Activated naive CD8-positive, alpha-beta T cell treated with anti-CD3 and anti-CD28 coated beads, Interleukin-2, amount 10 ng/mL, durations not matched to agents 7 days and 5 days (primary cell): ENCODE measurements around the gene DCLRE1B. TPM values are rescaled to one million over a fixed set of nuclear protein-coding genes. Genes with fewer than 3 reads are reported as not detected.

Experiments used
- ATAC-seq: fragments of 150-1000 bp; cut with Tn5 transposase; one replicate; pipeline ENCODE4 v1.10.0; 2021; ENCODE audit warnings: low read depth, moderate library complexity
- POLR2A ChIA-PET: fragments of 350-600 bp; sonication (Branson Sonifier 250); formaldehyde crosslinking; loops from one replicate; lab custom pipeline; 2021; ENCODE audit warnings: antibody characterized with exemption; lab: Charles Lee
- DNase-seq: peaks from one replicate; pipeline ENCODE4 v3.0.0; 2021
- H3K27ac Mint-ChIP-seq: one replicate; pipeline ENCODE4 v1.8.0; 2022; ENCODE audit warnings: mild to moderate bottlenecking, mixed read lengths
- H3K27me3 Mint-ChIP-seq: one replicate; pipeline ENCODE4 v1.8.0; 2022; ENCODE audit warnings: mild to moderate bottlenecking, moderate library complexity, mixed read lengths
- H3K36me3 Mint-ChIP-seq: one replicate; pipeline ENCODE4 v1.8.0; 2021; ENCODE audit warnings: mild to moderate bottlenecking, mixed read lengths
- H3K4me1 Mint-ChIP-seq: one replicate; pipeline ENCODE4 v1.8.0; 2021; ENCODE audit warnings: mixed read lengths
- H3K4me3 Mint-ChIP-seq: one replicate; pipeline ENCODE4 v1.8.0; 2022; ENCODE audit warnings: mild to moderate bottlenecking, moderate library complexity, mixed read lengths
- H3K9me3 Mint-ChIP-seq: one replicate; pipeline ENCODE4 v1.8.0; 2021; ENCODE audit warnings: mixed read lengths
- total RNA-seq, 2 experiments: library from RNA; stranded (reverse); gene quantifications; one replicate each; pipeline ENCODE4 v1.2.3, GENCODE V29; 2021

DCLRE1B gene
- 10 to 100 TPM; 13.4 to 14.3 TPM for total RNA-seq

DNA sequence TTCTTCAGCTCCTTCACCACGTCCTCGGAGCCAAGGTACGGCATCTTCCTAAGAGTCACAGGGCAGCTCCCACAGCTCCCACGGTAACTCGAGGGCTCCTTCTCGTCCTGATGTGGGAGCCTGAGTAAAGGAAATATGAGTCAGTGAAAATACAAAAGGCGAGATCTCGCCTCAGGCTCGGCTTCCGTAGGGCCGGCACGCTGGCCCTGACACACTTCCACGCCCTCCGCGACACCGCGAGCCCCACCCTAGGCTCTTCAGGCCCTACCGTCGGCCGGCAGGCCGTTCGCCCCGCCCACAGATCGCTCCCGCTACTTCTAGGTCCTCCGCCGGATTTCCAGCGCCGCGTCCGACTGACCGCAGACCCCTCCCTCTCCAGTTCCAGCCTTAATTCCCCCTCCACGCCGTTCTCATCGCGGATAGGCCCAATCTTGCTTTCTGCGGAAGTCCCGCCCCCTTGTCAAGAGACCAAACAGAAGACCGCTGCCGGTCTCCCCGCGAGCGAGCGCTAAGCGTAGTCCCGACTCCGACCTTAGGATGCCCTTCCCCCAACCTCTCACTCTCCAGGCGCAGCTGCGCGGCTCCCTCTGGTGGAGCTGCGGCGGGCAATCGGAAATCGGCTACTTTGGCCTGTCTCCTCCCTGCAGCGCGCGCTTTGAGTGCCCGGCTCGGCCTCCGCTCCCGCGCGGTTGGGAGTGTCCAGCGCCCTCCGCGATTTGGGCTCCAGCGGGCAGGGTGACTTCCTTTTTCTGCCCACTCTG lies at the start of gene DCLRE1B, which contains the start of gene AP4B1:
Gene DCLRE1B (plus strand): TSS at position 653 of the 761 bp plus-strand sequence. CDS start 261 bp downstream, outside the sequence.
Gene AP4B1 (minus strand): TSS at position 126 of the 761 bp plus-strand sequence. CDS start 82 bp downstream, at position 44.
- H3K4me1 Mint-ChIP-seq, result peaks cover 48% of the 10 kb centered on the region
- ATAC-seq (peak; percentile 89), DNase-seq (peak; percentile 97)
- no peaks in the 10 kb centered on the region for H3K27me3 Mint-ChIP-seq
- no peaks in the 10 kb centered on the region for H3K9me3 Mint-ChIP-seq
- H3K27ac Mint-ChIP-seq, result peak within 1 kb of the TSS; percentile 91
- POLR2A ChIA-PET, result interaction anchor here (0.7 to 7.7 kb wide), 16 partner anchors 22 to 832 kb away, joined by 3 to 148 read pairs (median 6); partner anchors contain the start of genes HIPK1, LRIG2 and RSBN1
- peaks cover 36% of the 10 kb centered on the region for H3K36me3 Mint-ChIP-seq
- peak within 1 kb of the TSS; percentile 99 for H3K4me3 Mint-ChIP-seq

DNA sequence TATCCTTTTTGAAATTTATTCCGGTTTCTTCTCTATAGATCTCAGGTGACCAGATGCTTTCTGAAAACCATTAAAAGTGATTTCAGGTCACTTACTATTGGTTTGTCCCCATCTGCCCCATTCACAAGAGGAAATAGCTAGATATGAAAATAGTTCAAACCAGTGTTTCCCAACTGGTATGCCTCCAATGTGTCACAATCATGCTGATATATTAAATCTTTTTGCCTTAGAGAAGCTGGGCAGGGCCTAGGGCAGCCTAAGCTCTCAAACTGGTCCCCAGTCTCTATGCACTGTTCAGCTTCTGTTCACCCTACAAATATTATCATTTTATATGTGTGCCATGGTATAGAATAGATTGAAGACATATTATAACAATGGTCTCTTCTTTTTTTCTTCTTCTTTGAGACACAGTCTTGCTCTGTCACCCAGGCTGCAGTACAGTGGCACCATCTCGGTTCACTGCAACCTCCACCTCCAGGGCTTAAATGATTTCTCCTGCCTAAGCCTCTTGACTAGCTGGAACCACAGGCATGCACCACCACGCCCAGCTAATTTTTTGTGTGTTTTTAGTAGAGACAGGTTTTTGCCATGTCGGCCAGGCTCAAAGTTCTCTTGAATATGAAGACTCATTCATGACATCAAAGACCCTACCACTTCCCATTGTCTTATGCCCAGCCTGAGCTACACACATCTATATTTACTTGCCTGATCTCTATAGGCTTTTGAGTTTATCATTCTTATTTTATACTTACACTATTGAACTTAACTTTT lies 49.3 kb upstream of the DCLRE1B start:
- H3K27me3 Mint-ChIP-seq, result no peaks in the 10 kb centered on the region
- POLR2A ChIA-PET, result no interaction called here
- peaks cover 47% of the 10 kb centered on the region for H3K36me3 Mint-ChIP-seq
- H3K4me3 Mint-ChIP-seq, result no peak overlapping the region
- H3K9me3 Mint-ChIP-seq, result no peaks in the 10 kb centered on the region
- DNase-seq (no peak), ATAC-seq (no peak)
- peaks cover 25% of the 10 kb centered on the region for H3K4me1 Mint-ChIP-seq
- no peak overlapping the region for H3K27ac Mint-ChIP-seq

GRCh38 chr1:113856401-113856790 lies 48.7 kb upstream of the DCLRE1B start:
- H3K36me3 Mint-ChIP-seq, result peaks cover 47% of the 10 kb centered on the region

DNA sequence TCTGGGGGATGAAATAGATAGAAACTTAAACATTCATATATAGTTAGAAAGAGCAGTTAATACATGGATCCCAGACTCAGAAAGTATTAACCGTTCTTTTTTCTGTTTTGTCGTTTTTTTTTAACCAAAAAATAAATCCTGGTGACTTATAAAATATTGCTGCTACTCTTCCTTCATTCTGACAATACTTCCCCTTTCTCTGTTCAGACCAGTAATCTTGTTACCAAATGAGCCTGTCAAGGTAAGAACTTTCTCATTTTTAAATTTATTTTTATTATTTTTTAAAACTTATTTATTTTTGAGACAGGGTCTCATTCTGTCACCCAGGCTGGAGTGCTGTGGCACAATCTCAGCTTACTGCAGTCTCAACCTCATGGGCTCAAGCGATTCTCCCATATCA lies 47.4 kb upstream of the DCLRE1B start:
- Mint-ChIP-seq H3K27ac (no peak overlapping the region), H3K27me3 (no peaks in the 10 kb centered on the region), H3K4me1 (peaks cover 32% of the 10 kb centered on the region), H3K4me3 (no peak overlapping the region), H3K9me3 (no peaks in the 10 kb centered on the region), H3K36me3 (peaks cover 49% of the 10 kb centered on the region)
- no peak for ATAC-seq
- POLR2A ChIA-PET, result interaction anchor here (1.0 kb wide), 1 partner anchor 46 kb away, joined by 3 read pairs; no protein-coding TSS in a partner anchor
- DNase-seq, result no peak

More at GRCh38 chr1:113856401-113856790, 48.7 kb upstream of the DCLRE1B start:
- DNase-seq (no peak), ATAC-seq (no peak)
- Mint-ChIP-seq H3K4me3 (no peak overlapping the region), H3K27ac (no peak overlapping the region), H3K27me3 (no peaks in the 10 kb centered on the region), H3K4me1 (peaks cover 26% of the 10 kb centered on the region), H3K9me3 (no peaks in the 10 kb centered on the region)
- POLR2A ChIA-PET, result no interaction called here

DNA sequence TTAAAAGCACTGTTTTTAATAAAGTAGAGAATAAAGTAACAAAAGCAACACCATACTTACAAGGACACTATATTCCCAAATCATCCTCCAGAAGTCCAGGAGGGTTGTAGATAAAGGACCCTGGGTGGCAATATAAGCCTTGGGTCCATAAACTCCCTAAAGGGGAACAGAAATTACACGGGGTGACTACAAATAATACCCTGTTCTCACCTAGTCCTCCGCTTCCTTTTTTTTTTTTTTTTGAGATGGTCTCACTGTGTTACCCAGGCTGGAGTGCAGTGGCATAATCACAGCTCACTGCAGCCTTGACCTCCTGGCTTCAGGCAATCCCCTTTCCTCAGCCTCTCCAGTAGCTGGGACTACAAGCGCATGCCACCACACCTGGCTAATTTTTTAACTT lies 46.7 kb upstream of the DCLRE1B start:
- Mint-ChIP-seq H3K27ac (no peak overlapping the region), H3K9me3 (no peaks in the 10 kb centered on the region), H3K27me3 (no peaks in the 10 kb centered on the region), H3K36me3 (peaks cover 53% of the 10 kb centered on the region), H3K4me1 (peaks cover 37% of the 10 kb centered on the region), H3K4me3 (no peak overlapping the region)
- POLR2A ChIA-PET, result interaction anchor here (0.6 to 1.0 kb wide), 2 partner anchors 27 to 46 kb away, joined by 3 to 6 read pairs; no protein-coding TSS in a partner anchor
- ATAC-seq (no peak), DNase-seq (no peak)

DNA sequence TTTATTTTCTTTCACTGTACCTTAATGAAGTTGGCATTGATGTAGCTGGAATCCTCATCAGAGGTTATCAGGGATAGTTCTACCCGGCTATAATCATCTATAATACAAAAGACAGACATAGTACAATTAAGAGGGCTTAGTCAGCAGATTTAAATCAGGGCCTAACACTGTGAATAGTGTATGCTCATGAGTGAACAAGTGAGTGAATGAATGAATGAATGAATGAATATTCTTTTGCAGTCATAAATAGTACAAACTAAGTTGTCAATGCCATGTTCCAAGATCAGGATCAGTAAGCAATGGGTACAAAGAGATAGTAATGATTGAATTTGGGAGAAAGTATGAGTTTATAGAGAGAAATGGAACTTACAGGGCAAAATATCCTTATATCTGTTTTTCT lies 46.1 kb upstream of the DCLRE1B start:
- no peaks in the 10 kb centered on the region for H3K9me3 Mint-ChIP-seq
- H3K4me3 Mint-ChIP-seq, result no peak overlapping the region
- no peaks in the 10 kb centered on the region for H3K27me3 Mint-ChIP-seq
- peaks cover 54% of the 10 kb centered on the region for H3K36me3 Mint-ChIP-seq
- H3K4me1 Mint-ChIP-seq, result peaks cover 38% of the 10 kb centered on the region
- no peak overlapping the region for H3K27ac Mint-ChIP-seq
- POLR2A ChIA-PET, result interaction anchor here (0.6 to 1.5 kb wide), 3 partner anchors 11 to 45 kb away, joined by 3 to 6 read pairs (median 5); no protein-coding TSS in a partner anchor
- DNase-seq, result no peak
- ATAC-seq, result no peak

- POLR2A ChIA-PET, result interaction anchor here (1.0 to 1.7 kb wide), 4 partner anchors 11 to 71 kb away, joined by 3 to 8 read pairs (median 4); no protein-coding TSS in a partner anchor
- H3K9me3 Mint-ChIP-seq, result no peaks in the 10 kb centered on the region
- H3K4me3 Mint-ChIP-seq, result peak overlapping the region; percentile 51
- peak; percentile 36 for ATAC-seq
- H3K27ac Mint-ChIP-seq, result peak overlapping the region; percentile 72
- peaks cover 35% of the 10 kb centered on the region for H3K4me1 Mint-ChIP-seq
- H3K27me3 Mint-ChIP-seq, result no peaks in the 10 kb centered on the region
- no peak for DNase-seq
- peaks cover 50% of the 10 kb centered on the region for H3K36me3 Mint-ChIP-seq
Observed at GRCh38 chr1:113859478-113860175, 45.5 kb upstream of the DCLRE1B start.

GRCh38 chr1:113860891-113861290 lies 44.2 kb upstream of the DCLRE1B start:
- H3K9me3 Mint-ChIP-seq, result no peaks in the 10 kb centered on the region
- POLR2A ChIA-PET, result interaction anchor here (1.4 to 1.7 kb wide), 2 partner anchors 12 to 70 kb away, joined by 4 to 8 read pairs; no protein-coding TSS in a partner anchor
- no peak overlapping the region for H3K4me3 Mint-ChIP-seq
- peaks cover 49% of the 10 kb centered on the region for H3K36me3 Mint-ChIP-seq
- DNase-seq (no peak), ATAC-seq (no peak)
- peaks cover 41% of the 10 kb centered on the region for H3K4me1 Mint-ChIP-seq
- H3K27ac Mint-ChIP-seq, result peak overlapping the region; percentile 6
- H3K27me3 Mint-ChIP-seq, result no peaks in the 10 kb centered on the region

DNA sequence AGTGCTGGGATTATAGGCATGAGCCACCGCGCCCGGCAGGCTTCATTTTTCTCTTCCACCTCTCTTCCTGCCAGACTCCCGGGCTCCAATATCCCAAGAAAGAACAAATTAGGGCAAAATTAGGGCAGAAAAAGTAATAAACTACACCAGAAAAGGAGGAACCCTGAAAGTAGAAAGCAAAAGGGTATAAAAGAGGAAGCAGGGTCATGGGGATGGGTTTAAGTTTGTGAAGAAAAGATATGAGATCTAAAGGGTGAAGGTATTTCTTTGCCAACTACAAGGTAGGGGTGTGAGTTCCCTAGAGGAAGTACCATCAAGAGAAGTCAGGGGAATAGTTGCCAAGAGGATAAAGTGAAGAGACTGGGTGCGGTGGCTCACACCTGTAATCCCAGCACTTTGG lies 43.5 kb upstream of the DCLRE1B start:
- Mint-ChIP-seq H3K4me3 (no peak overlapping the region), H3K27ac (peak overlapping the region; percentile 27), H3K4me1 (peaks cover 43% of the 10 kb centered on the region), H3K27me3 (no peaks in the 10 kb centered on the region), H3K9me3 (no peaks in the 10 kb centered on the region), H3K36me3 (peaks cover 44% of the 10 kb centered on the region)
- DNase-seq (no peak), ATAC-seq (no peak)
- POLR2A ChIA-PET, result interaction anchor here (1.2 kb wide), 1 partner anchor 68 kb away, joined by 3 read pairs; the partner anchor contains the start of gene HIPK1

- POLR2A ChIA-PET, result interaction anchor here (0.5 to 4.0 kb wide), 8 partner anchors 11 to 72 kb away, joined by 3 to 49 read pairs (median 5); partner anchors contain the start of genes AP4B1, DCLRE1B, HIPK1 and RSBN1
- DNase-seq (no peak), ATAC-seq (no peak)
- Mint-ChIP-seq H3K4me1 (peaks cover 45% of the 10 kb centered on the region), H3K9me3 (no peaks in the 10 kb centered on the region), H3K27ac (peak overlapping the region; percentile 77), H3K36me3 (peaks cover 42% of the 10 kb centered on the region), H3K4me3 (peak overlapping the region; percentile 88), H3K27me3 (no peaks in the 10 kb centered on the region)
Observed at GRCh38 chr1:113868387-113869083, 36.6 kb upstream of the DCLRE1B start.

DNA sequence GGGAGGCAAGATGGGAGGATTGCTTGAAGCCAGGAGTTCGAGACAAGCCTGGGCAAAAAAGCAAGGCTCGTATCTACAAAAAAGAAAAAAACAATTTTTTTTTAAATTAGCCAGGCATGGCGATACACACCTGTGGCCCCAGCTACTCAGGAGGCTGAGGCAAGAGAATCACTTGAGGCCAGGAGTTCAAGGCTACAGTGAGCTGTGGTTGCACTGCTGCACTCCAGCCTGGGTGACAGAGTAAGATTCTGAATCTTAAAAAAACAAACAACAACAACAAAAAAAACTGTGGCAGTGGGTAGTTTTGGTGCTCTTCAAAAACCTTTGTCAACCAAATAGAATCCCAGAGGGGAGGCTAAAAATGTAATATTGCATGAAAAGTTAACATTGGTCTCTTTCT lies 34.3 kb upstream of the DCLRE1B start:
- POLR2A ChIA-PET, result interaction anchor here (0.5 to 4.0 kb wide), 9 partner anchors 9 to 641 kb away, joined by 3 to 49 read pairs (median 5); partner anchors contain the start of genes AP4B1, DCLRE1B, HIPK1 and RSBN1
- ATAC-seq (no peak), DNase-seq (no peak)
- peak overlapping the region; percentile 87 for H3K27ac Mint-ChIP-seq
- no peaks in the 10 kb centered on the region for H3K27me3 Mint-ChIP-seq
- peaks cover 35% of the 10 kb centered on the region for H3K36me3 Mint-ChIP-seq
- peak overlapping the region; percentile 88 for H3K4me3 Mint-ChIP-seq
- no peaks in the 10 kb centered on the region for H3K9me3 Mint-ChIP-seq
- peaks cover 55% of the 10 kb centered on the region for H3K4me1 Mint-ChIP-seq
